ENCODE results near the gene IFITM5.

Gene IFITM5

DNA sequence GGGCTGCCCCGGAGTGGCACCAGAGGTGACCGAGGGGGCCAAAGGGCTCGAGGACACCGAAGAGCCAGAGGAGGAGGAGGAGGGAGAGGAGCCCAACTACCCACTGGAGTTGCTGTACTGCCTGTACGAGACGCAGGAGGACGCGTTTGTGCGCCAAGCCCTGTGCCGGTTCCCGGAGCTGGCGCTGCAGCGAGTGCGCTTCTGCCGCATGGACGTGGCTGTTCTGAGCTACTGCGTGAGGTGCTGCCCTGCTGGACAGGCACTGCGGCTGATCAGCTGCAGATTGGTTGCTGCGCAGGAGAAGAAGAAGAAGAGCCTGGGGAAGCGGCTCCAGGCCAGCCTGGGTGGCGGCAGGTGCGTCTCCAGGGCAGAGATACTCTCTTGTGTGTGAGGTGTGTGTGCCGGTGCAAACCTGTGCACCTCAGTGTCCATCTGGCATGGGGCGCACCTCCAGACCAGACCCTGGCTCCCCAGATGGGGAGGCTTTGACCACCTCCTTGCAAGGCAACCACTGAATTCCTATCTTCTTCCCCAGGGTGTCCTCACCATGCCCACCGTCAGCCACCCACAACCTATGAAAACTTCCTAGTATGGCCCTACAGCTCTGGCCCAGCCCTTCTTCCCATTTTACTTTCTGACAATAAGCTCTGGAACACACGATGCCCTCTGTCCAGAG is 17.7 kb downstream of the IFITM5 start:
- ChIA-PET POLR2A (no interaction called here), CTCF (interaction anchor here (0.7 to 0.9 kb wide), 2 partner anchors 28 to 46 kb away, joined by 3 to 5 read pairs; no protein-coding TSS in a partner anchor)
- no peak overlapping the region for H3K4me3 ChIP-seq (ENCODE audit: low read depth, low read length)

More for the DNA sequence above, 17.7 kb downstream of the IFITM5 start:
- Histone ChIP-seq H3K4me1 (ENCODE audit: control insufficient read depth, insufficient read depth, low read length) (no peaks in the 10 kb centered on the region), H3K9me3 (ENCODE audit: control insufficient read depth, insufficient read depth, low read depth, low read length) (no peaks in the 10 kb centered on the region), H3K27ac (ENCODE audit: extremely low read depth, low read depth, low read length) (no peak overlapping the region), H3K36me3 (ENCODE audit: control insufficient read depth in 2 of 2, insufficient read depth in 1 of 2, low read length in 2 of 2) (no peaks in the 10 kb centered on the region)
- TF ChIP-seq, protein P1, sequence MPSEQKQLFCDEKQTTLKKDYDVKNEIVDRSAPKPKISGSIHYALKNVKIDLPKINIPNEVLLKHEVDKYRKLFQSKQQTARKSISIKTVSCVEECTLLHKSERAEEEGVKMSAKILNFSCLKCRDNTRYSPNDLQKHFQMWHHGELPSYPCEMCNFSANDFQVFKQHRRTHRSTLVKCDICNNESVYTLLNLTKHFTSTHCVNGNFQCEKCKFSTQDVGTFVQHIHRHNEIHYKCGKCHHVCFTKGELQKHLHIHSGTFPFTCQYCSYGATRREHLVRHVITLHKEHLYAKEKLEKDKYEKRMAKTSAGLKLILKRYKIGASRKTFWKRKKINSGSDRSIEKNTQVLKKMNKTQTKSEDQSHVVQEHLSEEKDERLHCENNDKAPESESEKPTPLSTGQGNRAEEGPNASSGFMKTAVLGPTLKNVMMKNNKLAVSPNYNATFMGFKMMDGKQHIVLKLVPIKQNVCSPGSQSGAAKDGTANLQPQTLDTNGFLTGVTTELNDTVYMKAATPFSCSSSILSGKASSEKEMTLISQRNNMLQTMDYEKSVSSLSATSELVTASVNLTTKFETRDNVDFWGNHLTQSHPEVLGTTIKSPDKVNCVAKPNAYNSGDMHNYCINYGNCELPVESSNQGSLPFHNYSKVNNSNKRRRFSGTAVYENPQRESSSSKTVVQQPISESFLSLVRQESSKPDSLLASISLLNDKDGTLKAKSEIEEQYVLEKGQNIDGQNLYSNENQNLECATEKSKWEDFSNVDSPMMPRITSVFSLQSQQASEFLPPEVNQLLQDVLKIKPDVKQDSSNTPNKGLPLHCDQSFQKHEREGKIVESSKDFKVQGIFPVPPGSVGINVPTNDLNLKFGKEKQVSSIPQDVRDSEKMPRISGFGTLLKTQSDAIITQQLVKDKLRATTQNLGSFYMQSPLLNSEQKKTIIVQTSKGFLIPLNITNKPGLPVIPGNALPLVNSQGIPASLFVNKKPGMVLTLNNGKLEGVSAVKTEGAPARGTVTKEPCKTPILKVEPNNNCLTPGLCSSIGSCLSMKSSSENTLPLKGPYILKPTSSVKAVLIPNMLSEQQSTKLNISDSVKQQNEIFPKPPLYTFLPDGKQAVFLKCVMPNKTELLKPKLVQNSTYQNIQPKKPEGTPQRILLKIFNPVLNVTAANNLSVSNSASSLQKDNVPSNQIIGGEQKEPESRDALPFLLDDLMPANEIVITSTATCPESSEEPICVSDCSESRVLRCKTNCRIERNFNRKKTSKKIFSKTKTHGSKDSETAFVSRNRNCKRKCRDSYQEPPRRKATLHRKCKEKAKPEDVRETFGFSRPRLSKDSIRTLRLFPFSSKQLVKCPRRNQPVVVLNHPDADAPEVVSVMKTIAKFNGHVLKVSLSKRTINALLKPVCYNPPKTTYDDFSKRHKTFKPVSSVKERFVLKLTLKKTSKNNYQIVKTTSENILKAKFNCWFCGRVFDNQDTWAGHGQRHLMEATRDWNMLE (tag by site-specific recombination; conservative IDR thresholded peaks at IDR 0.05; ENCODE audit: low read depth), result no peak
- TF ChIP-seq ZFP3 (tag by site-specific recombination; IDR thresholded peaks at IDR 0.05; ENCODE audit: low read depth), result no peak
- no peak for TF ChIP-seq SP2 (tag by site-specific recombination; IDR thresholded peaks at IDR 0.05)
- TF ChIP-seq, protein P2, sequence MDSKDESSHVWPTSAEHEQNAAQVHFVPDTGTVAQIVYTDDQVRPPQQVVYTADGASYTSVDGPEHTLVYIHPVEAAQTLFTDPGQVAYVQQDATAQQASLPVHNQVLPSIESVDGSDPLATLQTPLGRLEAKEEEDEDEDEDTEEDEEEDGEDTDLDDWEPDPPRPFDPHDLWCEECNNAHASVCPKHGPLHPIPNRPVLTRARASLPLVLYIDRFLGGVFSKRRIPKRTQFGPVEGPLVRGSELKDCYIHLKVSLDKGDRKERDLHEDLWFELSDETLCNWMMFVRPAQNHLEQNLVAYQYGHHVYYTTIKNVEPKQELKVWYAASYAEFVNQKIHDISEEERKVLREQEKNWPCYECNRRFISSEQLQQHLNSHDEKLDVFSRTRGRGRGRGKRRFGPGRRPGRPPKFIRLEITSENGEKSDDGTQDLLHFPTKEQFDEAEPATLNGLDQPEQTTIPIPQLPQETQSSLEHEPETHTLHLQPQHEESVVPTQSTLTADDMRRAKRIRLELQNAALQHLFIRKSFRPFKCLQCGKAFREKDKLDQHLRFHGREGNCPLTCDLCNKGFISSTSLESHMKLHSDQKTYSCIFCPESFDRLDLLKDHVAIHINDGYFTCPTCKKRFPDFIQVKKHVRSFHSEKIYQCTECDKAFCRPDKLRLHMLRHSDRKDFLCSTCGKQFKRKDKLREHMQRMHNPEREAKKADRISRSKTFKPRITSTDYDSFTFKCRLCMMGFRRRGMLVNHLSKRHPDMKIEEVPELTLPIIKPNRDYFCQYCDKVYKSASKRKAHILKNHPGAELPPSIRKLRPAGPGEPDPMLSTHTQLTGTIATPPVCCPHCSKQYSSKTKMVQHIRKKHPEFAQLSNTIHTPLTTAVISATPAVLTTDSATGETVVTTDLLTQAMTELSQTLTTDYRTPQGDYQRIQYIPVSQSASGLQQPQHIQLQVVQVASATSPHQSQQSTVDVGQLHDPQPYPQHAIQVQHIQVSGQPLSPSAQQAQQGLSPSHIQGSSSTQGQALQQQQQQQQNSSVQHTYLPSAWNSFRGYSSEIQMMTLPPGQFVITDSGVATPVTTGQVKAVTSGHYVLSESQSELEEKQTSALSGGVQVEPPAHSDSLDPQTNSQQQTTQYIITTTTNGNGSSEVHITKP (tag by site-specific recombination; IDR thresholded peaks at IDR 0.05), result no peak
- TF ChIP-seq, protein P3, sequence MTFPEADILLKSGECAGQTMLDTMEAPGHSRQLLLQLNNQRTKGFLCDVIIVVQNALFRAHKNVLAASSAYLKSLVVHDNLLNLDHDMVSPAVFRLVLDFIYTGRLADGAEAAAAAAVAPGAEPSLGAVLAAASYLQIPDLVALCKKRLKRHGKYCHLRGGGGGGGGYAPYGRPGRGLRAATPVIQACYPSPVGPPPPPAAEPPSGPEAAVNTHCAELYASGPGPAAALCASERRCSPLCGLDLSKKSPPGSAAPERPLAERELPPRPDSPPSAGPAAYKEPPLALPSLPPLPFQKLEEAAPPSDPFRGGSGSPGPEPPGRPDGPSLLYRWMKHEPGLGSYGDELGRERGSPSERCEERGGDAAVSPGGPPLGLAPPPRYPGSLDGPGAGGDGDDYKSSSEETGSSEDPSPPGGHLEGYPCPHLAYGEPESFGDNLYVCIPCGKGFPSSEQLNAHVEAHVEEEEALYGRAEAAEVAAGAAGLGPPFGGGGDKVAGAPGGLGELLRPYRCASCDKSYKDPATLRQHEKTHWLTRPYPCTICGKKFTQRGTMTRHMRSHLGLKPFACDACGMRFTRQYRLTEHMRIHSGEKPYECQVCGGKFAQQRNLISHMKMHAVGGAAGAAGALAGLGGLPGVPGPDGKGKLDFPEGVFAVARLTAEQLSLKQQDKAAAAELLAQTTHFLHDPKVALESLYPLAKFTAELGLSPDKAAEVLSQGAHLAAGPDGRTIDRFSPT (tag by site-specific recombination; IDR thresholded peaks at IDR 0.05), result no peak
- TF ChIP-seq SP3 (tag by site-specific recombination; IDR thresholded peaks at IDR 0.05), result no peak
- TF ChIP-seq ZEB2 (tag by site-specific recombination; IDR thresholded peaks at IDR 0.05), result no peak
- TF ChIP-seq ZNF184 (tag by site-specific recombination; IDR thresholded peaks at IDR 0.05), result no peak
- no peak for TF ChIP-seq ZNF169 (tag by site-specific recombination; IDR thresholded peaks at IDR 0.05)
- no peak for TF ChIP-seq ZBTB1 (tag by site-specific recombination; IDR thresholded peaks at IDR 0.05)
- TF ChIP-seq ZBTB8A (tag by site-specific recombination; IDR thresholded peaks at IDR 0.05), result no peak
- no peak for TF ChIP-seq MEIS1 (CRISPR knock-in tag; IDR thresholded peaks at IDR 0.05; ENCODE audit: borderline replicate concordance)

Data from HEK293 (cell line).